ENCODE results near the gene UXS1.
"Not testable (repeated sequence)": the region's sequence is repeated elsewhere in the genome, so short reads cannot be mapped to it uniquely, and the experiment has no call there.

UXS1 gene

GRCh38 chr2:106193977-106194778 lies at the start of gene UXS1:
Gene UXS1, minus strand, starts transcription at chr2:106194301. Its CDS starts 60 bp downstream, at chr2:106194241.
- DNase-seq: peak; percentile 38 to 89

- not testable (repeated sequence) for DNase-seq
Observed at GRCh38 chr2:106239491-106239890, 45.4 kb upstream of the UXS1 start.

DNA sequence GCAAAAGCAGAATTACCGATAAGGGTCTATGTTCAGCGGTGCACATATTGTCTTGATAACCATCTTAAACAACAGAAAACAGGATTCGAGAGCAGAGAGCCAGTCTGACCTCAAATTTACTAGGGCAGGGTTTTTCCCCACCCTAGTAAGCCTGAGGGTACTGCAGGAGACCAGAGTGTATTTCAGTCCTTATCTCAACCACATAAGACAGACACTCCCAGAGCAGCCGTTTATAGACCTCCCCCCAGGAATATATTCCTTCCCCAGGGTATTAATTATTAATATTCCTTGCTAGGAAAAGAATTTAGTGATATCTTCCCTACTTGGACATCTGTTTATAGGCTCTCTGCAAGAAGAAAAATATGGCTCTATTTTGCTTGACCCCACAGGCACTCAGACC lies 41.3 kb upstream of the UXS1 start:
- DNase-seq: not testable (repeated sequence)

GRCh38 chr2:106233350-106233706 lies 39.2 kb upstream of the UXS1 start:
- DNase-seq: no peak

DNA sequence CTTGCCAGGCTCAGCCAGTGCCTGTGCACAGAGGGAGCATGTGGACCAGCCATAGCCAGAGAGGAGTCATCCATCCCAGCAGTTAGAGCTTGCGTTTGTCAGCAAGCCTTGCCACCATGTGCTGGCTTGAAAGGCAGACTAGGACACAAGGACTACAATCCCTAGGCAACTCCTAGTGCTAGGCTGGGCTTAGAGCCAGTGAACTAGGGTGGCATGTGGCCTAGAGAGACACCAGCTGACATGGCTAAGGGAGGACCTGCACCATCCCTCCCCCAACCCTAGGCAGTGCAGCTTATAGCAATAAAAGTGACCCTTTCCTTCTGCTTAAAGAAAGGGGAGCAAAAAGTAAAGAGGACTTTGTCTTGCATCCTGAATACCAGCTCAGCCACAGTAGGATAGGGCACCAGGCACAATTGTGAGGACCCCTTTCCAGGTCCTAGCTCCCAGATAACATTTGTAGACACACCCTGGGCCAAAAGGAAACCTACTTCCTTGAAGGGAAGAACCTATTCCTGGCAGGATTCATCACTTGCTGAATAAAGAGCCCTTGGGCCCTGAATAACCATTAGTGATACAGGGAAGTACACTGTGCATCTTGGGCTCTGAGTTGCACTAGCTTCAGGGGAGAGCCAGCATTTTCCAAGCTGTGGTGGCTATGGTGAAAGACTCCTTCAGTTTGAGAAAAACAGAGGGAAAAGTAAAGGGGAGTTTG lies 38.7 kb upstream of the UXS1 start:
- no peak for DNase-seq

DNA sequence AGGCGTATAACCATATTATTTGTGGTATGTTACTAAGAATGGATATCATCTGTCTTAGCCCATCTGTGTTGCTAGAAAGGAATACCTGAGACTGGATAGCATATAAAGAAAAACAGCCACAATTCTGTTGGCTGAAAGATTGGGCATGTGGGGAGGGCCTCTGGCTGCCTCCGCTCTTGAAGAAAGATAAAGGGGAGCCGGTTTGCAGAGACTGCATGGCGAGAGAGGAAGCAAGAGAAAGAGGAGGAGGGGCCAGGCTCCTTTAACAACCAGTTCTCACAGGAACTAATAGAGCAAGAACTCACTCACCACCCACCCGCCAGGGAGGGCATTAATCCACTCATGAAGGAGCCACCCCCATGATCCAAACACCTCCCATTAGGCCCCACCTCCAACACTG lies 29.2 kb upstream of the UXS1 start:
- no peak for DNase-seq

DNA sequence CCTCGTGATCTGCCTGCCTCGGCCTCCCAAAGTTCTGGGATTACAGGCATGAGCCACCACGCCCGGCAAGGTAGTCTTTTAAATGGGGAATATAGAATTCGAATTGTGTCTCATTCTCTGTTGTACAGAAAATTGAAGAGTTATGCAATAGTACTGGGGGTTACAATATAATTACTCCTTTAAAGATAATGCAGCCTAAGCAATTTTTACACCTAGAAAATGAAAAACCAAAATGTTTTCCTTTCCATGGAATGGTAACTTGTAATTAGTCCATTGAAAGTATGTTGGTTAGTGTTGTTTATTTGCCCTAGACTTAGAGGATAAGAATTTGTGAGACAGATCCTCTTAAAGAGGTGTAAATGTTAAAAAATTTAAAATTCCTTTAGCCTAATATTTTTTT lies 28.0 kb upstream of the UXS1 start:
- not testable (repeated sequence) for DNase-seq

DNA sequence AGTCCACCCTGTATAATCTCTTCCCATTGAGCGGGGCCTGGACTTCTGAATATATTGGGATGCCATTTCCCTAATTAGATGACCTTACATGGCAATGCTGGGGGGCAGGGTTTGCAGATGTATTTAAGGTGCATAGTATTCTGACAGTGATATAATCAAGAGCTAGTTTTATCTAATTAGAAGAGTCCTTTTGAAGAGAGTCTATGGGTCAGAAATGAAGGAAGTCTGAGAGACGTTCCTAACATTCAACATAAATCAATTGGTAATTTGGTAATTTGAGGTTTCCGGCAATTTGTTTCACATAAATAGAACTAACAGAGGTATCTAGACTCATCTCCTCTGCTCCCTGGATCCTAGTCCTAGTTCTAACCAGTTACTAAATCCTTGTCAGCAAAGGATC lies 25.7 kb upstream of the UXS1 start:
- DNase-seq: no peak

GRCh38 chr2:106219157-106219556 lies 25.1 kb upstream of the UXS1 start:
- not testable (repeated sequence) for DNase-seq

DNA sequence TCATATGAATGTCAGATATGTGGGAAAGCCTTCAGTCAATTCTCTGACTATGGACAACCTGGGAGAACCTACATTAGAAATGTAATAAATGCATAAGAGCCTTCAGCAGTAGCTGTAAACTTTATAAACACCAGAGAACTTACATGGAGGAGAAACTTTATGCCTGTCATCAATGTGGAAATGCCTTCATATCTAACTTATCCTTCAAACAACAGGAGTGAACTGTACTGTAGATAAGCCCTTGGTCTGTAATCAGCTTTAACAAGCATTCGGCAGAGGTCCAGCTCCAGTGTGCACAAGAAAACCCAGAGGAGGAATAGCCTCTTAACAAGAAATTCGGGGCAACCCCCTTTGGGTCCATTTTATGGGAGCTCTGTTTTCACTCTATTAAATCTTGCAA lies 14.8 kb upstream of the UXS1 start:
- DNase-seq: no peak

- DNase-seq: no peak
Observed at GRCh38 chr2:106208399-106208798, 14.3 kb upstream of the UXS1 start.

- DNase-seq: no peak
Observed at GRCh38 chr2:106207246-106207645, 13.1 kb upstream of the UXS1 start.

DNA sequence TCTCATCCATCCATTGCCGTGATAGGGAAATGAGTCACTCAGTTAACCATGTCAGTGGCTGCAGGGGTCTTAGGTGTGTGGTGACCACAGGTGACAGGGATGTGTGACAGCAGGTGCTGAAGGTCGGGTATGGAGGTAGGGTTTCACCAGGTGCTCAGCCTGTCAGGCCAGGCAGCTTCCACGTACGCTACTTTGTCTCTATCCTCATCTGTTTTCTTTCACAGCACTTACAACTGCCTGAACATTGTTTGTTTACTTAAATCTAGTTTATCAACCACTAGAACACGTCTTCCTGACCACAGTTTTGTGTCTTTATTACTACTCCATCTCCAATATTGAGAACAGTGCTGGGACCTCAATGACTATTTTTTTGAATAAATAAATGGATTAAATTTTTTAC lies 11.4 kb upstream of the UXS1 start:
- no peak for DNase-seq

DNA sequence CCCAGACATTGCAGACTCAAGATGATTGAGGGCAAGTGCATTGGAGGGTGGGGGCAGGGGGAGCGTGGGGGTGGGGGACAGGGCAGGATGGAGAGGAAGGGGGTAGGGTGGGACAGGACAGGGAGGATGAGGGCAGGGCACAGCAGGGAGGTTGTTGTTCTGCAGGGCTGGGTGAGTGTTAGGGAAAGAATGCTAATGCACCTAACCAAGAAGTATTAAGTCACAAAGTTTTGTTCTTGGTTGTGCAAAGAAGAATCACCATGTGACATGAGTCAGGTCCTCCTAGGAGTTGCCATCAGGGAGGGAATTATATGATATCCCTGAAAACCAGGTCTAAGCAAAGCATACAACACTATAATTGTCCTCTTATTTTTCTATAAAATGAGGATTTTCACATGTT lies 10.4 kb upstream of the UXS1 start:
- not testable (repeated sequence) for DNase-seq

DNA sequence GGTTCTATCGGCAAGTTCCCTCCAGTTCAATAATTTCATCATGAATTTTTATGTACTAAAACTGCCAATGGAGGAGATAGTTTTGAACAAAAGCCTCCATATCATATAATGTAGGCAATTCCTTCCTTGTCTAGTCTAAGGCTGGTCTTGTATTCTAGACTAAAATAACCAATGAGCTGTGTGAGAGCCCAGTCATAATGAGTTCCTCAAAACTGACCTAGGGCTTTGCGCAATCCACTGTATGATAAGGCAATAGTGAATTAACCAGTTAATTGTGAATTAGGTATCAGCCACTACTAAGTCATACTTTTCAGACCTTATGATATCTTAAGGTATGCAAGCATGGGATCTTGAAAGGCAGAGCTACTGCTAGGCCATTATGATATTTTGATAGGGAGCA lies 7.6 kb upstream of the UXS1 start:
- DNase-seq: no peak

DNA sequence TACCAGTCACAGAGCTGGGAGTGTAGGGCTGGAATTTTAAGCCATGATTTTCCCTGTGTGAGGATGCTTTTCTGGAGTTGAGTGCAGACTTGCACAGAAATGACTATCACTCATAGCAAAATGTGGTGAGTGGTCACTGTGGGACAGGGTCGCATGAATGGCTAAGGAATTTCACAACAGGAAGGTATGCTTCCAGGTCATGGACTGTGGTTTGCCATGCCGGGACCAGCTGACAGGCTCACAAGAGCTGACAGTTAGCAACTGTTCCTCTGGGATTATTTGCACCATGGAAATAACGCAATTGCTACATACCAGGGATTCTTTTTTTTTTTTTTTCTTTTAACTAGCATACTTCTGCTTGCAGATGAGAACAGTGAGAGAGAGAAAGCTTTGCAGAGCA lies 3.8 kb upstream of the UXS1 start:
- DNase-seq: no peak

DNA sequence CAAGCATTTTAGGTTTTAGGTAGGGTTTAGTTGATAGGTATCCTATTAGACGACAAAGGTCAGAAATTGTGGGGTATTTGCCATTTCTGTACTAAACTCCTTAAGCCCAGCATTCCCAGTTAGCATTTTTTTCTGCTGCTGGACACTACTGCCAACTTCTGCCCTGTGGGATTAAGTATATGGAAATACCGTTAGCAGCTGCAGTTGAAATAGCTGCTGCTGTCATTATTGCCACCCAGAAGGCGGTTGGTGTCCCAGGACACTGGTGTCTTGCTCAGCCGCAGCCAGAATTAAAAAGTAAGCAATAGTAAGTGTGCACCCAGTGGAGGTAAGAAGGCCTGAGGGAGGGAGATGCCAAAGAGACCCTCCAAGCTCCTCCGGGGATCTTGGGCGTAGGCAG lies 1.9 kb upstream of the UXS1 start:
- no peak for DNase-seq

DNA sequence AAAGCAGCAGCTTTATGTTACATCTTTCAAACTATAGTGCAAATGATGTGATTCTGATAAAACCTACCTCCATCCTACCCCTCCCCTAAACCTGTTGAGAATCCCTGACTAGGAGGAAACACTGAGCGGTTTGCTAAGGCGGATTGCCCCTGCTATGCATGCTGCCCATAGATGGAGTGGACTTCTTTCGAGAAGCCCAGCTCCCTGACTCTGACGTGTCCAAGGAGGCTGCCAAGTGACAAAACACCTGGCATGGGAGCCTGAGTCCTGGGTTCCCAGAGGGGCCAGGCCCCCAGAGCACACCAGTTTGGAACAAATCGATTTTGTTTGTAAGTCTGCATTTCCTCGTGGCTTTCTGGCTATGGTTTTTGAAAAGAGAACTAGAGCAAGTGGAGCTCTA lies 1.4 kb upstream of the UXS1 start:
- no peak for DNase-seq

DNA sequence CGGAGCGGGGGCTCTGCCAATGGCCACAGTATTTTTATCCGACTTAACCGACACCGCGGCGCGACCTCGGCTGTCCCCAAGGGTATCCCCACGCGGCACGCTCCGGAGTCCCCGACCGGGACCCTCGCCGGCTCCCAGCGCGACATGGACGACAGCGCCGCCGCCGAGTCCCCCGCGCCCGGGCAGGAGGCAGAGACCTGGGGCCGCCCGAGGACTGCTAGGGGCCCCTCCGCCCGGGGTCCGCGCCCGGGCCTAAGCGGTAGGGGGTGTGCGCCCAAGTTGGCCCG lies 468 bp downstream of the UXS1 start:
- DNase-seq: no peak

DNA sequence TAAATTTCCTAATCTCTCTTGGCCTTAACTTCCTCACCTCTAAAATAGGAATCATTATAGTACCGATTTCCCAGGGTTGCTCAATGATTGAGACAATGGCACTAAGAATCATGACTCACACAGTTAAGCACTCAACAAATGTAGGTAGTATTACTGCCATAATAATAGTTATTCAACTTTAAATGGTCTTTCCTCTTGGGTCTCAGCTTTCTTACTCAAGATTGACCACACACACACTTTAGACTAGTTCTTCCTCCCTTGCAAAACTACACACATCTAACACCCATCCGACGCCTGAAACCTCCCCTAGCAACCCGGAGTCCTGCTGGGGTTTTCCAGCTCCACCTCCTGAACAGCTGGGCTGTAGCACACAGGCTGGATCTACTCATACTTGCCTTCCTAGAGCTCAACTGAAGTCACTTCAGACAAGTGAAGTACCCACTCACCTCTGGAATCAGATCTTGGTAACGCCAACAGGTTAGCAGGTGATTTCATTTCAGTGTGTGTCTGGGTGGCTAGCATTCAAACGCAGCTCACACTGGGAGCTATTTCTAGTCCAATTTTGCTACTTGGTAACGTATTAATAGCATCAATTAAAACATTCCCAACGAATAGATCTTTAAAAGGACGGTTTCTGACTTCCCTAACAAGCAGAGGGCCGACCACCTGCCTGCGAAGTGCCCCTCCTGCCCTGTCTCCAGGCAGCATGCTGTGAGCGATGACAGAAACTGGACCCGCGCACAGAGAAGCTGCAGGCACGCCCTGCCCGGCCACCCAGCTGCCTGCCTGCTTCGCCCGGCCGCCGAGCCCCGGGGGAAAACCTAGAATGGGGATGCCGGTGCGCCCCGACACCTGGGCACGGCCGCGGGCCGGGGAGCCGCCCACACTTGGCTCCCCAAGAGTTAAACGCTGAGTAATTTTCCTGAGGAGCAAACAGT lies 1.1 kb downstream of the UXS1 start:
- no peak for DNase-seq

GRCh38 chr2:106191511-106192016 lies 2.5 kb downstream of the UXS1 start:
- no peak for DNase-seq

- no peak for DNase-seq
Observed at GRCh38 chr2:106189764-106190468, 4.2 kb downstream of the UXS1 start.

GRCh38 chr2:106189325-106189724 lies 4.8 kb downstream of the UXS1 start:
- no peak for DNase-seq

All from cerebellar nuclear complex (tissue), 1 donor.